Uterus (tissue), 4 donors: ENCODE data around the gene KRT71. TPM values are rescaled to one million over a fixed set of nuclear protein-coding genes. Genes with fewer than 3 reads are reported as not detected.
"Not testable (repeated sequence)": the region's sequence is repeated elsewhere in the genome, so short reads cannot be mapped to it uniquely, and the experiment has no call there.

Source experiments
- DNase-seq, 2 donors: peaks; one replicate each; pipeline ENCODE4 v3.0.0-alpha.2; 2019 to 2020
- H3K27ac ChIP-seq, 2 donors: fragments of 200-600 bp; sonication (generic); 1 replicate in 1 of 2; 2 replicates in 1 of 2; pipeline ENCODE4 v1.5.1; 2016 to 2018
- H3K27me3 ChIP-seq, 2 donors: fragments of 200-600 bp; sonication (generic); one replicate each; pipeline ENCODE4 v1.5.1; 2018 to 2019; ENCODE audit warnings: control low read depth in 1 of 2
- H3K36me3 ChIP-seq, 2 donors: fragments of 200-600 bp; sonication (generic); one replicate each; pipeline ENCODE4 v1.5.1; 2019; ENCODE audit warnings: control low read depth in 1 of 2
- H3K4me1 ChIP-seq, 2 donors: fragments of 200-600 bp; sonication (generic); one replicate each; pipeline ENCODE4 v1.5.1; 2018 to 2019; ENCODE audit warnings: control low read depth in 1 of 2
- H3K4me3 ChIP-seq, 2 donors: fragments of 200-600 bp; sonication (generic); 1 replicate in 1 of 2; 2 replicates in 1 of 2; pipeline ENCODE4 v1.5.1; 2018 to 2019; ENCODE audit warnings: mild to moderate bottlenecking in 1 of 2
- H3K9me3 ChIP-seq, 2 donors: fragments of 200-600 bp; sonication (generic); one replicate each; pipeline ENCODE4 v1.5.1; 2019; ENCODE audit warnings: control low read depth in 1 of 2
- POLR2A ChIP-seq, 2 donors: fragments of 450-650 bp; IDR thresholded peaks; one replicate each; pipeline ENCODE4 v1.6.1; 2016; ENCODE audit warnings: antibody characterized with exemption in 2 of 2, mild to moderate bottlenecking in 1 of 2, moderate library complexity in 1 of 2
- intact Hi-C: fragments of 100-400 bp; cut with DNase I; formaldehyde crosslinking; loops from one replicate; pipeline ENCODE4 v1.15.1; 2023; ENCODE audit warnings: low total_unique reads
- total RNA-seq, 4 donors: library from RNA; depleted of rRNA in 3 of 4; stranded (reverse); fragments of >200 nt in 3 of 4; gene quantifications; one replicate each; pipeline versions ENCODE4 v1.1.0 to v1.2.4, GENCODE V29; 2014 to 2023
- TF ChIP-seq, protein P1 (sequence below), 4 experiments: fragments of 200-600 bp in 2 of 4; fragments of 450-650 bp in 2 of 4; sonication (generic) in 2 of 4; IDR thresholded peaks; one replicate each; pipeline ENCODE4 v1.5.1; 2016 to 2019; ENCODE audit warnings: antibody characterized with exemption in 4 of 4, mild to moderate bottlenecking in 2 of 4, moderate library complexity in 1 of 4
- donor health status: DM: yes; HTN: yes; CAD: no.

Gene KRT71
- total RNA-seq, 4 donors from 2014 or later = not detected

DNA sequence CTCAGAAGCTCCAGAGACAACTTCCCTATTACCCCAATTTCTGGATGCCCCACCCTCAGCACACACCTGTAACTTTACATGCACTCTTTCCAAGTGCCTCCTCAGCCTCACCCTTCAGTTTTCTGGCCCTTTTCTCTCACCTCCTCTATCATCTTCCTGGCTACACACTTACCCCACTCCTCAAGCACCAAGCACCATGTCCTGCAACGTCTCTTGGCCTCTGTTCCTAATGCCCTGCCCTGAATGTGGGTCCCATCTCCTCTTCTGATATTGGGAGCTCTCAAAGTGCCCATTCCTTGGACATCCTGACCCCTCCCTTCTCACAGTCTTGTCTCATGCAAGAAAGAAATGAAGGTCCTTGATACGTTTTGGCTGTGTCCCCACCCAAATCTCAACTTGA, 47.1 kb upstream of the KRT71 start:
- intact Hi-C loops = no loop called here
- Histone ChIP-seq H3K36me3 (no peaks in the 10 kb centered on the region), H3K27ac (no peak overlapping the region), H3K4me1 (no peaks in the 10 kb centered on the region), H3K9me3 (no peaks in the 10 kb centered on the region), H3K4me3 (no peak overlapping the region), H3K27me3 (peaks cover 0 to 9% of the 10 kb centered on the region in 2 donors)
- TF ChIP-seq POLR2A (IDR thresholded peaks at IDR 0.05) = no peak
- TF ChIP-seq, protein P1, sequence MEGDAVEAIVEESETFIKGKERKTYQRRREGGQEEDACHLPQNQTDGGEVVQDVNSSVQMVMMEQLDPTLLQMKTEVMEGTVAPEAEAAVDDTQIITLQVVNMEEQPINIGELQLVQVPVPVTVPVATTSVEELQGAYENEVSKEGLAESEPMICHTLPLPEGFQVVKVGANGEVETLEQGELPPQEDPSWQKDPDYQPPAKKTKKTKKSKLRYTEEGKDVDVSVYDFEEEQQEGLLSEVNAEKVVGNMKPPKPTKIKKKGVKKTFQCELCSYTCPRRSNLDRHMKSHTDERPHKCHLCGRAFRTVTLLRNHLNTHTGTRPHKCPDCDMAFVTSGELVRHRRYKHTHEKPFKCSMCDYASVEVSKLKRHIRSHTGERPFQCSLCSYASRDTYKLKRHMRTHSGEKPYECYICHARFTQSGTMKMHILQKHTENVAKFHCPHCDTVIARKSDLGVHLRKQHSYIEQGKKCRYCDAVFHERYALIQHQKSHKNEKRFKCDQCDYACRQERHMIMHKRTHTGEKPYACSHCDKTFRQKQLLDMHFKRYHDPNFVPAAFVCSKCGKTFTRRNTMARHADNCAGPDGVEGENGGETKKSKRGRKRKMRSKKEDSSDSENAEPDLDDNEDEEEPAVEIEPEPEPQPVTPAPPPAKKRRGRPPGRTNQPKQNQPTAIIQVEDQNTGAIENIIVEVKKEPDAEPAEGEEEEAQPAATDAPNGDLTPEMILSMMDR (IDR thresholded peaks at IDR 0.05) = no peak
- no peak for DNase-seq

DNA sequence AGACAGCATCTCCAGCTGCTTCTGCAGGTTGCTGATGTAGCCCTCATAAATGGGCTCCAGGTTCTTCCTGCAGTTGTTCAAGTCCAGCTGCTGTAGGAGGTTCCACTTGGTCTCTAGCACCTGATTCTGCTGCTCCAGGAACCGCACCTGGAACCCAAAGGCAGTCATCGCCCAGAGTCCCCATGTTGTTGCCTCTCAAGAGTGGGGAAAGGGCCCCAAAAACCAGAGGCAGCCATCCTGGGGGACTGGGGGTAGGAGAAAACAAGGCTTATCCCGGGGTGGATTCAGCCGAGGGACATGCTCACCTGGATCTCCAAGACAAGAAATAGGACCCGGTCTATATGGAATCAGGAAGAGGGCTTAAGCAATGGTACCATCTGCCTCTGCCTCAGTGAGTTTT, 46.0 kb upstream of the KRT71 start:
- H3K27me3 ChIP-seq = peaks cover 0 to 9% of the 10 kb centered on the region in 2 donors
- DNase-seq = no peak
- H3K4me1 ChIP-seq = no peaks in the 10 kb centered on the region
- H3K4me3 ChIP-seq = no peak overlapping the region
- TF ChIP-seq, protein P1 (IDR thresholded peaks at IDR 0.05) = no peak
- no peak for TF ChIP-seq POLR2A (IDR thresholded peaks at IDR 0.05)
- H3K36me3 ChIP-seq = no peaks in the 10 kb centered on the region
- no peaks in the 10 kb centered on the region for H3K9me3 ChIP-seq
- intact Hi-C loops = no loop called here
- H3K27ac ChIP-seq = no peak overlapping the region

DNA sequence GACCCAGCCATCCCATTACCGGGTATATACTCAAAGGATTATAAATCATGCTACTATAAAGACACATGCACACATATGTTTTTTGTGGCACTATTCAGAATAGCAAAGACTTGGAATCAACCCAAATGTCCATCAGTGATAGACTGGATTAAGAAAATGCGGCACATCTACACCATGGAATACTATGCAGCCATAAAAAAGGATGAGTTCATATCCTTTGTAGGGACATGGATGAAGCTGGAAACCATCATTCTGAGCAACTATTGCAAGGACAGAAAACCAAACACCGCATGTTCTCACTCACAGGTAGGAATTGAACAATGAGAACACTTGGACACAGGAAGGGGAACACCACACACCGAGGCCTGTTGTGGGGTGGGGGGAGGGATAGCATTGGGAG, 41.3 kb upstream of the KRT71 start:
- H3K36me3 ChIP-seq, H3K27me3 ChIP-seq, H3K4me1 ChIP-seq, H3K4me3 ChIP-seq, H3K9me3 ChIP-seq, H3K27ac ChIP-seq, intact Hi-C loops, DNase-seq: not testable (repeated sequence)

DNA sequence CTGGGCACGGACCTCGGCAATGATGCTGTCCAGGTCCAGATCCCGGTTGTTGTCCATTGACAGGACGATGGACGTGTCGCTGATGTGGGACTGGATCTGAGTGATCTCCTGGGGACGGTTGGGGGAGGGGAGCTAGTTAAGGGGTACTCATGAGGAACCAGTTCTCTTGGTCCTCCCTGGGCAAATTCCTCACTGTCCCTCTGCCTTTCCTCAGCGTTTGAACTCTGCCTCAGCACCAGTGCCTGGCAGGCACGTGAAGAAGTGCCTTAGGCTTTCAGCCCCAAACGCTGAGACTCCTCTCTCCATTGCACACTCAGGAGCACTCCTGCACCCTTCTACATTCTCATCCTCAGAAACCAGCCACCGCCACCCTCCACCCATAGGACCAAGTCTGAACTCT, 38.6 kb upstream of the KRT71 start:
- no peak for DNase-seq
- TF ChIP-seq, protein P1 (IDR thresholded peaks at IDR 0.05) = no peak
- no peak for TF ChIP-seq POLR2A (IDR thresholded peaks at IDR 0.05)
- no peaks in the 10 kb centered on the region for H3K27me3 ChIP-seq
- H3K9me3 ChIP-seq = no peaks in the 10 kb centered on the region
- intact Hi-C loops = no loop called here
- H3K36me3 ChIP-seq = no peaks in the 10 kb centered on the region
- no peaks in the 10 kb centered on the region for H3K4me1 ChIP-seq
- no peak overlapping the region for H3K27ac ChIP-seq
- no peak overlapping the region for H3K4me3 ChIP-seq

DNA sequence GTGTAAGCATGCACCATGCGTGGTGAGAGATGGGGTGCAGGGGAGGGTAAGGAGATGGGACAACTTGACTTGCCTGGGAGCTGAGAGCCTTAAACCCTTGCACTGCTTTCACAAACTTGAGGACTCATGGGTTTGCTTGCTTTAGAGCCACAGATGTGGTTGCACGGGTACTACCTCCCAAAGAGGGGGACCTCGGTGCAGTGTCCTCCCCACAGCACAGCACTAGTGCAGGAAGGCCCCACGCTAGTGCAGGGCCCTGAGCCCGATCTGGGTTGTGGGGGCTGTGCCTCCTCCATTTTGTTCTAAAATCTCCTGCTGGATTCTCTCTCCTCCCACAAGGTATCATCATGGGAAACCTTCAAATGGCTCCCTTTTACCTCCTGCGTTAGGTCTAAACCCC, 37.1 kb upstream of the KRT71 start:
- TF ChIP-seq, protein P1 (IDR thresholded peaks at IDR 0.05) = no peak
- no peak for TF ChIP-seq POLR2A (IDR thresholded peaks at IDR 0.05)
- intact Hi-C loops = no loop called here
- no peaks in the 10 kb centered on the region for H3K27me3 ChIP-seq
- H3K9me3 ChIP-seq = no peaks in the 10 kb centered on the region
- DNase-seq = no peak
- no peaks in the 10 kb centered on the region for H3K36me3 ChIP-seq
- H3K4me3 ChIP-seq = no peak overlapping the region
- H3K27ac ChIP-seq = no peak overlapping the region
- H3K4me1 ChIP-seq = no peaks in the 10 kb centered on the region

DNA sequence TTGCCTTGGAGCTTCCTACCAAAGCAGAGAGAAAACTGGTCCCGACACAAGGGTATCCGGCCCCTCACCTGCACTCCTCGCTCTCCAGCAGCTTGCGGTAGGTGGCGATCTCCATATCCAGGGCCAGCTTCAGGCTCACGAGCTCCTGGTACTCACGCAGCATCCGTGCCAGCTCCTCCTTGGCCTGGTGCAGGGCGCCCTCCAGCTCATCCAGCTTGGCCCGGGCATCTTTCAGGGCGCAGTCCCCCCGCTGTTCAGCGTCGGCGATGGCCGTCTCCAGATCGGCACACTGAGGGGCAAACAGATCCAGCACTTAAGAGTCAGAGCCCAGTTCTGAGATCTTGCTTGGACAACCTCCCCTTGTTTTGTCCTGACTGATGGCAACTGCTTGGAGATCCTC, 34.6 kb upstream of the KRT71 start:
- TF ChIP-seq, protein P1 (IDR thresholded peaks at IDR 0.05) = no peak
- TF ChIP-seq POLR2A (IDR thresholded peaks at IDR 0.05) = no peak
- DNase-seq = no peak
- Histone ChIP-seq H3K4me1 (no peaks in the 10 kb centered on the region), H3K27ac (no peak overlapping the region), H3K9me3 (no peaks in the 10 kb centered on the region), H3K36me3 (no peaks in the 10 kb centered on the region), H3K27me3 (no peaks in the 10 kb centered on the region), H3K4me3 (no peak overlapping the region)
- intact Hi-C loops = loop anchor here (5.0 kb wide), 1 partner anchor 395 kb away; no protein-coding TSS in a partner anchor
